ENCODE data around the gene BMF.

- TF ChIP-seq CTCF (IDR thresholded peaks at IDR 0.05; ENCODE audit: low read depth, low read length, poor library complexity, severe bottlenecking) (no peak), EZH2phosphoT487 (IDR thresholded peaks at IDR 0.05; ENCODE audit: borderline replicate concordance, low read length) (no peak)
These were observed 26.9 kb downstream of the BMF start for GRCh38 chr15:40081691-40082194.

Measured in DOHH2 (cell line).